ENCODE data around the gene NCAN.

The NCAN gene

GRCh38 chr19:19262190-19263057 is 50.7 kb downstream of the NCAN start:
- DNase-seq, result no peak

GRCh38 chr19:19263886-19264487 is 52.2 kb downstream of the NCAN start:
- DNase-seq, result no peak

GRCh38 chr19:19267305-19267704 is 55.5 kb downstream of the NCAN start:
- DNase-seq, result no peak

GRCh38 chr19:19268453-19269385 is 57.0 kb downstream of the NCAN start:
- DNase-seq, result no peak

- no peak for DNase-seq
These were observed 58.4 kb downstream of the NCAN start for GRCh38 chr19:19269952-19270694.

DNA sequence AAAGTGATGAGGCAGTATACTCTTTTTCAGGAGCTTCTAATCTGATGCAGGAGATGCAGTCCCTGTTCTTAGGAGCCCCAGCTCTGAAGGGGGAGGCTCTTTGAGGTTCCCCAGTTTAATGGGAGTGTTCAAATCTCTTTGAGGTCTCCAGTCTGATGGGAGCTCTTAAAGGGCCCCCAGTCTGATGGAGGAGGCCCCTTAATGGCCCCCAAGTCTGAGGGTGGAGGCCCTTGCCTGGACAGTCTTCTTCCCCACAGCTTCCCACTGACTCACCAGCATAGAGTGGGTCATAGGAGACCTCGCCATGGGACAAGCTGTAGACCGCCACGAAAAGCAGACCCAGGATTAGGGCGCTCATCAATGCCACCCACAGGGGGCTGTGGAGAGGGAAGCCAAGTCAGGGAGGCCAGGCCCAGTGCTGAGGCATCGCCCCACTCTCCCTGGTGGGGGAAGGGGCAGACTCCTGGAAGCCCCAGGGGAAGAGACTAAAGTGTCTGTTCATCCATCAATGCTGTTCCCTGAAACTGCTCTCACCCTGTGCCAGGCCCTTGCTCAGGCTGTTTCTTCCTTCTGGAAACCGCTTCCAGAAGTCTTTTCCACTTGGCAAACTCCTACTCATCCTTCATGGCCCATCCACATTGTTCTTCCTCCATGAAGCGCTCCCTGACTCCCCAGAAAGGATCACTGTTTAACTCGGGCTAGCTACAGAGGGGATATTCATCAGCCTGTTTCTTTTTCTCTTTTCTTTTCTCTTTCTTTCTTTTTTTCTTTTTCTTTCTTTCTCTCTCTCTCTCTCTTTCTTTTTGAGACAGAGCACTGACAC is 59.2 kb downstream of the NCAN start:
- DNase-seq, result no peak

DNA sequence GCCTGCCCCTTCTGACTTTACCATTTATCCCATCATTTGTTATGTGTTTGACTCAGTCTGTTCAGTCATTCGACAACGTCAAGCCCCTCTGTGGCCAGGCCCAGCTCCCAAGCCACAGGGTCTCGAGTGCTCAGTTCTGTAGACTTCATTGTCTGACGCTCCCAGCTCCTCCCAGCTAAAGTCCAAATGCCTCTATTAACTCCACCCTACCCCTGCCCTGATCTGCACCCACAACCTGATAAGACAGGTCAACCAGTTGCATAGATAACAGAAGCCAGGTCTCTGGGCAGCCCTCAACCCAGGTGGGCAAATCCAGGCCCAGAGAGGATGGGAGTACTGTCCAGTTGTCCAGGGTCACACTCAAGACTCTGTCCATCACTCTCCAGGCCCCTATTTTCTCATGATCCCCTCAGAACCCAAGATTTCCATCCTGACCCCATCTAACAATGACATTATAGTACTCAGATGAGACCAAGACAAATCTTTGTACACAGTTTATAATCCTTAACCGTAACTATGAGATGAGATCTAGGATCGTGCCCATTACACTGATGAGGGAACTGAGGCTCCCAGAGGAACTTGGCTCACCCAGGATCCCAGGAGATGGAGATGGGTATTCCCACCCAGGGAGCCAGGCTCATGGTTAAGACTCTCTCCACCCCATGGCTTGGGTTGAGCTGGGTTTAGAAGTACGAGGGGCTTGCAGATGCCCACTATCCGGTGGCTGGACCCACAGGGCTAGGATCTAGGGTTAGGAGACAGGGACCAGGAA is 60.3 kb downstream of the NCAN start:
- no peak for DNase-seq

DNA sequence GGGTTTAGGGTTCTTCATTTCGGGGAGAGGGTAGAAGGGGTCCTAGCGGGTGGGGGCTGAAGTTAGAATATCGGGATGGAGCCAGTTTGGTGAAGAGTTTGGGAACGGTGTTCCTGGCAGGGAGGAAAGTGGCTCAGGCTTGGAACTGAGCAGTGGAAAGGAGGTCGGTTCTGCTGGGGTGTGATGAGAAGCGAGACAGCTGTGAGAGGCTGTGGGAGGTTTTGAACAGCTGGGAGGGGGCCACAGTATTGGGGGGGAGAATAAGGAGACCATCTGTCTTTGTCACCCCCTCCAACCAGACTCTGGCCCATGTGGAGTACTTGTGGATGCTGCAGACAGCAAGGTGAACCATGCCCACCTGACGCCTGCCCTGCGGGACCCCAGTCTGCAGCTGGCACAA is 62.4 kb downstream of the NCAN start:
- no peak for DNase-seq

DNA sequence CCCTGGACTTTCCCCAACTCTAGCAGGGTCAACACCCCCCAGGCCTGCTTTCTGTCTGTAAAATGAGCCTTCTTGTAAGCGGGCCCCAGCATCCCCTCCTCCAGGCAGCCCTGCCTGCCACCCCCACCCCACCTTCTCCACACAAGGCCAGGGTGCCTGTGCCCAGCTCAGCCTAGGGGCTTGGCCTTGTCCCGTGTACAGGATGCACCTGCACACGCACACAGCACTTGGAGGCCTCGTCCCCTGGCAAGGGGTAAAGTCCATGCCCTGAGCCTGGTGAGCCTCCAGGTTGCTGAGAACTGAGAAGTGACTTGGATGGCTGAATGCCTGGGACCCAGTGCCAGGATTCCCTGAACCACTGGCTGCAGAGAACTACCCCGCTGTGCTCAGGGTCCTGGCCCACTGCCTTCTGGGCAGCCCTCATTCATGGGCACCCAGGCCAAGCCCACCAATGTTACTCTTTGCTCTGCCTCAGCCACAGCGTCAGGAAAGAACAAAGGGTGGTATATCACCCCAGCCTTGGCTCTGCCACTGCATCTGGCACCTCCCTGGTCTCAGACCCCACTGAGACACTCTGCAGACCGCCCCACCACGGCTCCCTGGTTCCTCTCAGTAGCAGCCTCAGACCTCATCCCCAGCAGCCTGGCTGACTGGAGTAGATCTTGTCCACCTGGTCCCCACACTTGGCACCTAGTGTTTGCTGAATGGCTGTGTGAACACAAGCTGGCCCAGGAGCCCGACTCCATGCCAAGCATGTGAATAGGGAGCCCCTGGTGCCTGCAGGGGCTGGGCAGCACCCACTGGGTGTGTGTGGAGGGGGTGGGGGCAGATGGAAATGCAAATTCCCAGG is 63.2 kb downstream of the NCAN start:
- no peak for DNase-seq

GRCh38 chr19:19276386-19276785 is 64.6 kb downstream of the NCAN start:
- DNase-seq, result no peak

DNA sequence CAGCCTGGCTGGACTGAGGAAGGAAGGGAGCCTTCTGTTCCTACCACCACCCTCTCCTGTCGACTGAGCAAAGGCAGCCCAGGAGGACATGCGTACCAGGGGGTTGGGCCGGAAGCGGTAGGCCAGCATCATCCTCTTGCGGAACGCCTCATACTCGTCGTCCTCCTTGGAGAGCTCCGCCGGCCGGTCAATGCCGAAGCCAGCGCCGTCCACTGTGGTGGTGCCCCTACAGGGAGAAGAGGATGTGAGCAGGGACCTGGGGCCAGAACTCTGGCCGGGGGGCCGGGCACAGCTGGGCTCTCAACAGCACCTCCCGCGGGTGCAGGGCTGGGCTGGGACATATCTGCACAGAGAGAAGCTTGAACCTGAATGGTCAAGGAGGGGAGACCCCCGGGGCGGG is 65.1 kb downstream of the NCAN start:
- DNase-seq, result no peak

DNA sequence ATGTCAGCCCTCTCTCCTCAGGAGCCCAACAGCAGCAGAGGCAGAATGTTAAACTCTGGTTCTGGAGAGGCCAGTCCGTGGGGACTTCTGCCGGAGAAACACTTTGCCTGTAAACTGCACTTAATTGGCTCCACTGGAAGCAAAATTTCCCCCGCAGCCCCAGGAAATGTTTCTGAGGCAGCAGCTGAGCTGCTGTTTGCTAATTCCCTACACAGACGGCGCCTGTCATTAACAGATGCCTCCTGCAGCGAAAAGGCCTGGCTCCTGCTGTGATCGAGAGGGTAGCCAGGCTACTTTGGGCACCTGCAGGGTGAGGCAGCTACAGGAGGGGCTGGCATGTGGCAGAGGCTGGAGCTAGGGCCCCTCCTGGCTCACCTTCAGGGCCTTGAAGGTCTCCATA is 66.6 kb downstream of the NCAN start:
- no peak for DNase-seq

- no peak for DNase-seq
These were observed 67.4 kb downstream of the NCAN start for GRCh38 chr19:19279062-19279612.

- no peak for DNase-seq
These were observed 68.1 kb downstream of the NCAN start for GRCh38 chr19:19279853-19280252.

DNA sequence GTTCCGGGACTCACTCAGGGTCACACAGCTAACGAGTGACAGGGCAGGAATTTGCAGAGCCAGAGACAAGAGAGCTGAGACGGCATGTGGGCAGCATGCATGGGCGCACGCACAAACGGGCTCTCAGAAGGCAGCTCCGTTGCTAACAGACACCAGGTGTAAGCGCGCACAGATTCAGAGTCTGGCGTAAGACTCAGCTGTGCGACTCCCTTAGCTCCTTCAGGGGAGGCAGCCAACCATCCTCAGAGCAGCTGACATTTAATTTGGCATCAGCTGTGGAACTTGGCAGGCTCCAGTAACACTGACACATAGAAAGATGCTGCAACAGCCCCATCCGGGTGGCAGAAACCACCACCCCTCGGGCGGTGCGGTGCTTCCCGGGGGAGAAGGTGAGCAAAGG is 68.8 kb downstream of the NCAN start:
- DNase-seq, result no peak

- no peak for DNase-seq
These were observed 73.9 kb downstream of the NCAN start for GRCh38 chr19:19285686-19286085.

- no peak for DNase-seq
These were observed 80.8 kb downstream of the NCAN start for GRCh38 chr19:19292607-19293006.

DNA sequence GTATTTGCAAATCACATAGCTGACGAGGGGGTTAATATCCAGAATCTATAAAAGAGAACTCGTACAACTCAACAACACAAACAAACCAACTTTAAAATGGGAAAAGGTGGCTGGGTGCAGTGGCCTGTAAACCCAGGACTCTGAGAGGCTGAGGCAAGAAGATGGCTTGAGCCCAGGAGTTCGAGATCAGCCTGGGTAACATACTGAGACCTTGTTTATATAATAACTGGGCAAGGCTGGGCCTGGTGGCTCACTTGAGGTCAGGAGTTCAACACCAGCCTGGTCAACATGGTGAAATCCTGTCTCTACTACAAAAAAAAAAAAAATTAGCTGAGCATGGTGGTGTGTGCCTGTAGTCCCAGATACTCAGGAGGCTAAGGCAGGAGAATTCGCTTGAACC is 83.2 kb downstream of the NCAN start:
- DNase-seq, result no peak

DNA sequence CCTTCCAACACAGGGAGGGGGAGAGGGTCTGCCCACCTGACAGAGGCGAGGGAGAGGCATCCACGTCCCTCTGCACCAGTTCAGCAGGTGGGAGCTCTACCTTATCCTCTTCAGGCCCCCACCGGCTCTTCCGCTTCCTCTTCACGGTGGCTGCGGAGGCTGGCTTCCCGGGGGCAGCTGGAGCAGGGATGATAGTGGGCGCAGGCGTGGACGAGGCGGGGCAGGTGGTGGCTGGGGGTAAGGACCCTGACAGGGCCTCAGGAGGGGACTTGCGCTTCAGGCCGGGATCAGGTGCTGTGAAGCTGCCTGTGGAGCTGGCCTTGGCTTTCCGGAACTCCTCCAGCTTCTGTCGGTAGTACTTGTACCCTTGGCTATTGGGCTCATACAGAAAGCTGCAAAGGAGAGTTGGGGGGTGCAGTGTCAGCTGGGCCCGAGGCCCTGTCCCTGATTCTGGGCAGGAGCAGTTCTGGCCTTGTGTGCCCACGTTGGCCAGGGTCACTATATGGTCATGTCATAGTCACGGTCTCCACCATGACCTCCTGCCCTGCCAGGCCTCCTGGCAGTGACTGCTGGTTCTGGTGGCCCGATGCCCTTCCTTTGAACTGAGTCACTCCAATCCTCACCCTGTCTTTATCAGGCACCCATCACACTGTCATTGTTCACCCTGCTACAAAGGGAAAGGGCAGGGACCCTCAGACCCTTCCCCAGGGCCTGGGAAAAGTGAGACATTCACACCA is 85.4 kb downstream of the NCAN start:
- no peak for DNase-seq

Data from stimulated activated CD4-positive, alpha-beta T cell treated with anti-CD3 and anti-CD28 coated beads, Interleukin-4, amount 100 ng/mL, for 1 hour (primary cell).